Mesothelial cell of epicardium (in vitro differentiated cells): ENCODE measurements around the gene TRIL. TPM values are rescaled to one million over a fixed set of nuclear protein-coding genes. Genes with fewer than 3 reads are reported as not detected.

Source experiments
- DNase-seq, 2 experiments: peaks; one replicate each; pipeline ENCODE4 v3.0.0; 2021; ENCODE audit warnings: low spot score in 2 of 2; ENCODE audit not compliant: unreplicated experiment in 2 of 2
- H3K27ac Mint-ChIP-seq: 2 replicates; pipeline ENCODE4 v1.8.0; 2021; ENCODE audit warnings: mixed read lengths
- H3K27me3 Mint-ChIP-seq: 2 replicates; pipeline ENCODE4 v1.8.0; 2021; ENCODE audit warnings: low read depth, mixed read lengths
- H3K36me3 Mint-ChIP-seq: 2 replicates; pipeline ENCODE4 v1.8.0; 2021; ENCODE audit warnings: mixed read lengths
- H3K4me1 Mint-ChIP-seq: 2 replicates; pipeline ENCODE4 v1.8.0; 2021; ENCODE audit warnings: mixed read lengths
- H3K4me3 Mint-ChIP-seq: 2 replicates; pipeline ENCODE4 v1.8.0; 2021; ENCODE audit warnings: mild to moderate bottlenecking, moderate library complexity, mixed read lengths
- H3K9me3 Mint-ChIP-seq: 2 replicates; pipeline ENCODE4 v1.8.0; 2021; ENCODE audit warnings: mixed read lengths
- total RNA-seq: library from RNA; stranded (reverse); gene quantifications from 3 replicates; pipeline ENCODE4 v1.2.1, GENCODE V29; 2021
- TF ChIP-seq, protein P1 (sequence below): fragments of 200-600 bp; sonication (generic); IDR thresholded peaks from one replicate; pipeline ENCODE4 v1.5.0; 2021; ENCODE audit warnings: antibody characterized with exemption; ENCODE audit not compliant: unreplicated experiment

The TRIL gene
- total RNA-seq, 1 donor from 2014 or later = 14.2 TPM

DNA sequence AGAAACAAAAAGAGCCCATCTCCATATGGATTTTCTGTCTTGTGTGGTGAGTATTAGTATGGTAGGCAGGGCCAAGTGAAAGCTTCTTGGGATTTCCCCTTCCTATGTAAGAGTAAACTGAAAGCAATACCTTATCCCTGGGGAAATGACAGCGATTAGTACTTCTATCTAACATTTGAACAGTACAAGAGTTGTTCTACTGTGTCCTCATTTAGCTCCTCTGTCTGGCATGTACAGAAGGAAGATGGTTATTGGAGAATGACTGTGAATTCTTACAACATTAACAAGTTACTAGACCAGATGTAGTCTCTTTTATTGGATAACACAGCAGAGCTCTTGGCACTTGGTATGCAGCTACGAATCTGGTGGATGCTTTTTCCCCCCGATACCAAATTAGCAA lies 17.9 kb upstream of the TRIL start:
- TF ChIP-seq, protein P1, sequence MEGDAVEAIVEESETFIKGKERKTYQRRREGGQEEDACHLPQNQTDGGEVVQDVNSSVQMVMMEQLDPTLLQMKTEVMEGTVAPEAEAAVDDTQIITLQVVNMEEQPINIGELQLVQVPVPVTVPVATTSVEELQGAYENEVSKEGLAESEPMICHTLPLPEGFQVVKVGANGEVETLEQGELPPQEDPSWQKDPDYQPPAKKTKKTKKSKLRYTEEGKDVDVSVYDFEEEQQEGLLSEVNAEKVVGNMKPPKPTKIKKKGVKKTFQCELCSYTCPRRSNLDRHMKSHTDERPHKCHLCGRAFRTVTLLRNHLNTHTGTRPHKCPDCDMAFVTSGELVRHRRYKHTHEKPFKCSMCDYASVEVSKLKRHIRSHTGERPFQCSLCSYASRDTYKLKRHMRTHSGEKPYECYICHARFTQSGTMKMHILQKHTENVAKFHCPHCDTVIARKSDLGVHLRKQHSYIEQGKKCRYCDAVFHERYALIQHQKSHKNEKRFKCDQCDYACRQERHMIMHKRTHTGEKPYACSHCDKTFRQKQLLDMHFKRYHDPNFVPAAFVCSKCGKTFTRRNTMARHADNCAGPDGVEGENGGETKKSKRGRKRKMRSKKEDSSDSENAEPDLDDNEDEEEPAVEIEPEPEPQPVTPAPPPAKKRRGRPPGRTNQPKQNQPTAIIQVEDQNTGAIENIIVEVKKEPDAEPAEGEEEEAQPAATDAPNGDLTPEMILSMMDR = no peak
- peaks cover 15% of the 10 kb centered on the region for H3K4me1 Mint-ChIP-seq
- no peak overlapping the region for H3K4me3 Mint-ChIP-seq
- H3K36me3 Mint-ChIP-seq = peaks cover 12% of the 10 kb centered on the region
- H3K27ac Mint-ChIP-seq = no peak overlapping the region
- H3K9me3 Mint-ChIP-seq = peaks cover 22% of the 10 kb centered on the region
- H3K27me3 Mint-ChIP-seq = no peaks in the 10 kb centered on the region
- DNase-seq = no peak

DNA sequence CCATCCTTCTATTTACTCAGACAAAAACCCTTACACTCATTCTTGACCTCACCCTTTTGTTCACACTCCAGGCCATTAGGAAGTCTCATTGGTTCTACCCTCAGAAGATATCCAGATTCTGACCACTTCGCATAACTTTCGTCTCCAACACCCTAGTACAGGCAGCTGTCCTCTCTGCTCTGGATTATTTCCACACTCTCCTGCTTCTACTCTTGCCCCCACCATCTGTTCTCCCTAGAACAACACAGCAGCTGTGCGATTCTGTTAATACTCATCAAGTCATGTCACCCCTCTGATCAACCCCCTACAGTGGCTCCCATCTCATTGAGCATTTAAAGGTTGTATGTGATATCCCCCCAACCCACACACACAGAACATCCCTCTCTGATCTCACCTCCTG lies 15.5 kb upstream of the TRIL start:
- TF ChIP-seq, protein P1 = no peak
- Mint-ChIP-seq H3K27me3 (no peaks in the 10 kb centered on the region), H3K27ac (no peak overlapping the region), H3K4me3 (no peak overlapping the region), H3K36me3 (peaks cover 12% of the 10 kb centered on the region), H3K9me3 (peaks cover 35% of the 10 kb centered on the region), H3K4me1 (no peaks in the 10 kb centered on the region)
- DNase-seq = no peak

DNA sequence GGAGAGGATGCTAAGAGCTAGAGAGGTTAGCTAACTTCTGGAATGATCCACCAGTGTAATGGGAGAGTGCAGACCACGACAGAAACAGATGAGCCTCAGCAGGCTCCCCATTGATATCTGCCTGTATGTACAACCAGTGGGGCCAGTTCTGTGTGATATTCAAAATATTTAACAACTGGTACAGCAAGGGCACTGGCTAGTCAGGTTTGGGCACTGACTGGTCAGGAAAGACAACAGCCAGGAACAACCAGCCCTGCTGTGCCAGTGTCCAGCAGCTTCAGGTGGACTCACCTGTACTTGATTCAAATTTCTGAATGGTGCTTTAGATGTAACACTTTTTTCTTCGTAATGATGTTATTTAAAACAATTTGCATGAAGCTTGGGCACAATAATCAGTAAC lies 5.9 kb upstream of the TRIL start:
- no peak for DNase-seq
- Mint-ChIP-seq H3K9me3 (no peaks in the 10 kb centered on the region), H3K4me3 (no peak overlapping the region), H3K4me1 (peaks cover 2% of the 10 kb centered on the region), H3K27me3 (peaks cover 5% of the 10 kb centered on the region), H3K27ac (no peak overlapping the region), H3K36me3 (no peaks in the 10 kb centered on the region)
- TF ChIP-seq, protein P1 = no peak

DNA sequence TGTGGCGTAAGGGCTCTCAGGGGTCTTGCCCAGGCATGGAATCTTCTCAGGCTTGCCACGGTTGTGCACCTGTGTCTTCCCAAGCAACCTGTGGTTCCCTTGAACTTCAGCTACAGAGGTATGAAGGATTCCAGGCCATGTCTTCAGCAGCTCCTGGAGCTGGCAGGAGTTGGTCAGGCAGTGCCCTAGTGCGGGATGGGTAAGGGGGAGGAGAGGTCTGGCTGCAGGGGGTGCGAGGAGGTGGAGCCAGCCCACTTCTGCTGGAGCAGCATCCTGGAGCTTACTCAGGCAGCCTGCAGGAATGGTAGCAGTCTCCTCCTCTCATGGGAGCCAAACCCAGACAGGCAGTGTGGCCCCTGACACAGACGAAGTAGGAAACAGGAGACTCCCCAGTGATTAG lies 3.8 kb upstream of the TRIL start:
- no peaks in the 10 kb centered on the region for H3K36me3 Mint-ChIP-seq
- TF ChIP-seq, protein P1 = no peak
- no peaks in the 10 kb centered on the region for H3K9me3 Mint-ChIP-seq
- no peak overlapping the region for H3K4me3 Mint-ChIP-seq
- H3K27ac Mint-ChIP-seq = no peak overlapping the region
- peaks cover 19% of the 10 kb centered on the region for H3K27me3 Mint-ChIP-seq
- DNase-seq = no peak
- peaks cover 18% of the 10 kb centered on the region for H3K4me1 Mint-ChIP-seq

DNA sequence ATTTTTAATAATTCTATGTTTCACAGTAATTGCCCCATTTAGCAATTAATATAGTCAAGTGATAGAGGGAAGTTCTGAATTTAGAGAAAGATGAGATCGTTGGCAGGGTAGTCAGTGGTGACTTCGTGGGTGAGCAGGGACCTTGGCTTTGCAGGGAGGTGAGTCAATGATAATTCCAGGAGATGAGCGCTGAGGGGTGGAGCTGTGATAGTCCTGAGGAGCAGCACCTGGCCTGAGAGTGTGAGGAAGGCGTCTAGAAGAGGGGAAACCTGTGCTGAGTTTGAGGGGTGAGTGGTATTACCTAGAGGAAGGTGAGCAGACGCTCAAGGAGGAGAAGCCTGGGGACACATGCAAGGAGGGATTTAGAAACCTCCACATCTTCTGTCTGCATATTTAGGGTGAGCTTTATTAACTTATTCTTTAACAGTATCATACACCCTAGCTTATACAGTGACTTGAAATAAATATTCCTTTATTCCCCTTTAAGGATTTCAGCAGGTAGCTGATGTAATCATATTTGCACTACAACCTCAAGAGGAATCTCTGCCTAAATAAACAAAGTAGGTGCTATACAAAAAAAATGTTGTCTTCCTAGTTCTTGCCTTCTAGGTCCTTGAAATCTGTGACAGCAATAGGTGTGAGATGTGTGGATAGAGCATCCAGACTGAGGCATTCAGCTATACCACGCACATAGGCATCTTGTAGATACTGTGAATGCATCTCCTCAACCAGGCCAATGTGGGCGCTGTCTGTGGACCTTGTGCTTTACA lies 2.1 kb upstream of the TRIL start:
- Mint-ChIP-seq H3K27me3 (peaks cover 23% of the 10 kb centered on the region), H3K4me1 (peaks cover 19% of the 10 kb centered on the region), H3K27ac (no peak overlapping the region), H3K36me3 (no peaks in the 10 kb centered on the region), H3K9me3 (no peaks in the 10 kb centered on the region), H3K4me3 (no peak overlapping the region)
- no peak for DNase-seq
- TF ChIP-seq, protein P1 = no peak
